Glutamatergic neuron (in vitro differentiated cells): Measurements from ENCODE around the gene CBX5. TPM values are rescaled to one million over a fixed set of nuclear protein-coding genes. Genes with fewer than 3 reads are reported as not detected.

Source experiments
- DNase-seq: peaks from one replicate; pipeline ENCODE4 v3.0.0; 2022
- H3K27ac Mint-ChIP-seq: one replicate; pipeline ENCODE4 v1.8.0; 2020; ENCODE audit warnings: mild to moderate bottlenecking, mixed read lengths, inconsistent platforms; ENCODE audit not compliant: unreplicated experiment
- H3K27me3 Mint-ChIP-seq: one replicate; pipeline ENCODE4 v1.8.0; 2020; ENCODE audit warnings: mild to moderate bottlenecking, moderate library complexity, mixed read lengths, inconsistent platforms; ENCODE audit not compliant: unreplicated experiment
- H3K36me3 Mint-ChIP-seq: one replicate; pipeline ENCODE4 v1.8.0; 2020; ENCODE audit warnings: mild to moderate bottlenecking, mixed read lengths, inconsistent platforms; ENCODE audit not compliant: unreplicated experiment
- H3K4me1 Mint-ChIP-seq: one replicate; pipeline ENCODE4 v1.8.0; 2020; ENCODE audit warnings: mild to moderate bottlenecking, low read depth, mixed read lengths, inconsistent platforms; ENCODE audit not compliant: unreplicated experiment
- H3K4me3 Mint-ChIP-seq: one replicate; pipeline ENCODE4 v1.8.0; 2020; ENCODE audit warnings: mild to moderate bottlenecking, mixed read lengths, inconsistent platforms; ENCODE audit not compliant: unreplicated experiment
- H3K9me3 Mint-ChIP-seq: one replicate; pipeline ENCODE4 v1.8.0; 2020; ENCODE audit warnings: mild to moderate bottlenecking, moderate library complexity, mixed read lengths, inconsistent platforms; ENCODE audit not compliant: unreplicated experiment
- total RNA-seq: library from RNA; stranded (reverse); fragmentation: NEBNext Ultra II Directional; extraction: Animal tissue kit (Norgen Biotek cat#: 25700); gene quantifications from one replicate; pipeline ENCODE4 v1.2.1, GENCODE V29; 2021; ENCODE audit not compliant: unreplicated experiment
- TF ChIP-seq, protein P1 (sequence below): fragments of 200-600 bp; sonication (generic); IDR thresholded peaks from one replicate; pipeline ENCODE4 v1.5.0; 2021; ENCODE audit not compliant: partially characterized antibody, unreplicated experiment

Gene CBX5
- total RNA-seq, 1 donor from 2014 or later, result 225 TPM

- TF ChIP-seq, protein P1, sequence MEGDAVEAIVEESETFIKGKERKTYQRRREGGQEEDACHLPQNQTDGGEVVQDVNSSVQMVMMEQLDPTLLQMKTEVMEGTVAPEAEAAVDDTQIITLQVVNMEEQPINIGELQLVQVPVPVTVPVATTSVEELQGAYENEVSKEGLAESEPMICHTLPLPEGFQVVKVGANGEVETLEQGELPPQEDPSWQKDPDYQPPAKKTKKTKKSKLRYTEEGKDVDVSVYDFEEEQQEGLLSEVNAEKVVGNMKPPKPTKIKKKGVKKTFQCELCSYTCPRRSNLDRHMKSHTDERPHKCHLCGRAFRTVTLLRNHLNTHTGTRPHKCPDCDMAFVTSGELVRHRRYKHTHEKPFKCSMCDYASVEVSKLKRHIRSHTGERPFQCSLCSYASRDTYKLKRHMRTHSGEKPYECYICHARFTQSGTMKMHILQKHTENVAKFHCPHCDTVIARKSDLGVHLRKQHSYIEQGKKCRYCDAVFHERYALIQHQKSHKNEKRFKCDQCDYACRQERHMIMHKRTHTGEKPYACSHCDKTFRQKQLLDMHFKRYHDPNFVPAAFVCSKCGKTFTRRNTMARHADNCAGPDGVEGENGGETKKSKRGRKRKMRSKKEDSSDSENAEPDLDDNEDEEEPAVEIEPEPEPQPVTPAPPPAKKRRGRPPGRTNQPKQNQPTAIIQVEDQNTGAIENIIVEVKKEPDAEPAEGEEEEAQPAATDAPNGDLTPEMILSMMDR, result peak; percentile 70
- Mint-ChIP-seq H3K9me3 (peaks cover 4% of the 10 kb centered on the region), H3K27ac (no peak overlapping the region), H3K4me1 (no peaks in the 10 kb centered on the region), H3K4me3 (no peak overlapping the region), H3K36me3 (no peaks in the 10 kb centered on the region), H3K27me3 (peaks cover 2% of the 10 kb centered on the region)
- DNase-seq, result peak; percentile 75
Measured at GRCh38 chr12:54294152-54294952, 14.4 kb upstream of the CBX5 start.

DNA sequence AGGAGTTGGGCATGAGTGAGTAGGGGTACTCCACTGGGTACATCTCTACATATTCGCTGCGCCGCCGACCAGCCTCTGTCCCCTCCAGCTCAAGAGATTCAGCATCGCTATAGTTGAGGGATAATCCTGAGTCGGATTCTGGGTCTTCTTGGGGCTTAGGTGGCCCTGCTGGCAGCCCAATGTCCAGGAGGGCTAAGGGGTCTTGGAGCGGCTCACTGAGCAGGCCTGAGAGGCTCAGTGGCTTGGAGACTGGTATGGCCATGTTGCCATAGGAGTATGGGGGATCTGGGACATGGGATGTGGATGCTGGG is 13.0 kb upstream of the CBX5 start:
- DNase-seq, result no peak
- Mint-ChIP-seq H3K4me1 (peaks cover 1% of the 10 kb centered on the region), H3K9me3 (peaks cover 4% of the 10 kb centered on the region), H3K36me3 (no peaks in the 10 kb centered on the region), H3K27me3 (peaks cover 2% of the 10 kb centered on the region), H3K4me3 (peak overlapping the region; percentile 3), H3K27ac (no peak overlapping the region)
- TF ChIP-seq, protein P1, result no peak

DNA sequence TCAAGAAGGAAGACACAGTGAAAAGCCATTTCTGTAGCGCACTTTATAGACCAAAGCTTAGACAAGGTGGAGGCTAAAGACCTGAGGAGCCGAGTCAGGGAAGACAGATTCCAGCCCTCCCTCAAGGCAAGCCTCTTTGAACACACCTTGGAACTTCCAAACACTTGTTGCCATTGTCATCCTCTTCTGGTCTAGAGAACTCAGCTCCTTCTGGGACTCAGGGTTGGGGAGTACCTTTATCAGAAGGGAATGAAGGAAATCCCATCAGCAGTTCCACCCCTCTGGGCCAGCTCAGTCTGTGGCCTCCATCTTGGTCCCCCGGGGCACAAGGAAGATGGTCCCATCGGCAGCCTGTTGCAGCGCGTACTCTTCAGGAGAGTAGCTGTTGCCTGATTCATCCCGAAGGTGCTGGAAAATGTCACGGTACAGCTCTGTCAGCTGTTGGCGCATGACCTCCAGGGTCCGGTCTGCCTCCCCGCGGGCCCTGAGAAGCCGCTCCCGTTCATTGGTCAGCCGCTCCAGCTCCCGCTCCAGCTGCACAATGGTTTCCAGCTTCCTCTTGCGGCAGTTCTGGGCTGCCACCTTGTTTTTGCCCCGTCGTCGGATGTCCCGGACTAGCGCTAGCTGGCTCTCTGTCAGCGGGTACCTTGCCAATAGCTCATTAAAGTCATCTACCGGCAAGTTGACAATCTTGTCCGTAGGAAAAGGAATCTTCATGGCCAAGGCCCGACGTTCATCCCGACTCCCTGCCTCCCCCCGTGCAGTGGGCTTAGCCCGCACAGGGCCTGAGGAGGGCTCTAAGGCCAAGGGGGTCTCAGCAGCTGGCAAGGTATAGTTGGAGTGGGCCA is 12.4 kb upstream of the CBX5 start:
- Mint-ChIP-seq H3K36me3 (peaks cover 1% of the 10 kb centered on the region), H3K9me3 (peaks cover 5% of the 10 kb centered on the region), H3K27ac (no peak overlapping the region), H3K4me3 (no peak overlapping the region), H3K27me3 (no peaks in the 10 kb centered on the region), H3K4me1 (peaks cover 3% of the 10 kb centered on the region)
- no peak for DNase-seq
- TF ChIP-seq, protein P1, result no peak

DNA sequence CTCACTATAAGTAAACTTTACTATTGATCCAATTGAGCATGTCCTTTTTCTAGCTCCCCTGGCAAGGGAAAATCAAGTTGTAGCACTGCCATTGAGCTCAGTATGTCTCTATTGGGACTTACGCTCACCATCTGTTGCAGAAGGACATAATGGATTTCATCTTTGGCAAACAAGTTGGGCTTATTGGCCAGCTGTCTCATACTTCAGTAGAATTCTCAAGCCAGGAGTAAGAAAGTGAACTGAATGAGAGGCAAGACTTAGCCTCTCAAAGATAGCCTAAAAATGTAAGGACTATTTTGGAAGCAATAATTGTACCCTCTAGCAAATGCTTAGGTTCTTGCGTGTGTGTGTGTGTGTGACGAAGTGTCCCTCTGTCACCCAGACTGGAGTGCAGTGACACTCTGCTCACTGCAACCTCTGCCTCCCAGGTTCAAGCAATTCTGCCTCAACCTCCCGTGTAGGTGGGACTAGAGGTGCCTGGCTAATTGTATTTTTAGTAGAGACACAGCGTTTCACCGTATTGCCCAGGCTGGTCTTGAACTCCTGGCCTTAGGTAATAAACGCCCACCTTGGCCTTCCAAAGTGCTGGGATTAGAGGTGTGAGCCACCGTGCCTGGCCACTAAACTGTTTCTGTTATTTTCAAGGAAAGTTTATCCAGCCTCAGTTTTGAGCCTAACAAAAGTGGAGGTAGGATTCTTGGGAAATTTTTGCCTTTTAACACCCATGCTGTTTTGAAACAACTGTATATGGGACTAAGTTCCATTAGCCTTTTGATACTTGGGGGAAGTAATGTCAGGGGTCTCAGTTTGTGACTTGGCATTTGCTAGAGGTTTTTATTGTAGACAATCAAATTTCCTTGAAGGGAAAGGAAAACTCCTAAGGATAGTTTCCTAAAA is 7.6 kb upstream of the CBX5 start:
- Mint-ChIP-seq H3K4me3 (peak overlapping the region; percentile 71), H3K27ac (peak overlapping the region; percentile 83), H3K4me1 (peaks cover 41% of the 10 kb centered on the region), H3K36me3 (peaks cover 4% of the 10 kb centered on the region), H3K27me3 (peaks cover 5% of the 10 kb centered on the region), H3K9me3 (peaks cover 3% of the 10 kb centered on the region)
- no peak for DNase-seq
- TF ChIP-seq, protein P1, result peak; percentile 2
